GM19455 (cell line): ENCODE data around the gene DESI2.

Experiments used
- ATAC-seq: cut with Tn5 transposase; IDR thresholded peaks from one replicate; pipeline ENCODE4 v1.9.1; 2021; ENCODE audit not compliant: unreplicated experiment

The DESI2 gene

DNA sequence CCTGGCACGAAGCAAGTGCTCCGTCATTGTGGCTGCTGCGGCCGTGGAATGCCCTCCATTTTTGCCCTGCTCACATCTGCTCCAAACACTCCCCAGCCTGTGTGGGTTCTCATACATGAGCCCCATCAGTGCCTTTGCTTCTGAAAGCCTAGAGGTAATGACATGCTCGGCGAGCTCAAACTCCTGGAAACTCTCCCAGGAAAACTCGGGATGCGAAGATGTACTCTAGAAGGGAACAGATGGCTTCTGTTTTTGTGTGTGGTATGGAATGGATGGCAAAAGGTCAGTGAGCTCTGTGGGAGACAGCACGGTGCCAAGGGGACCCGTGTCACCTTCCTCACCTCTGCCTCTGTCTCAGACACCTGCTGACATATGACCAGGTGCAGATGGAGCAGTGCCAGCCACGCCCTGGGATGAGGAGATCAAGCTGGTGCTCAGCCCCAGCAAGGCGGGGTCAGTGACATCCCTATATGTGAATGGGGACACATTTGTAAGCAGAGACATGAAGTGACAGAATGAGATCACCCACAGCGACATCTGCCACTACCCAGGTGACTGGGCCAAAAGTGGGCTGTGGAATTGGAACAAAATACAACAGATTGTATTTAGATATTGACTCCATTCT lies 98.5 kb downstream of the DESI2 start:
- ATAC-seq = no peak

DNA sequence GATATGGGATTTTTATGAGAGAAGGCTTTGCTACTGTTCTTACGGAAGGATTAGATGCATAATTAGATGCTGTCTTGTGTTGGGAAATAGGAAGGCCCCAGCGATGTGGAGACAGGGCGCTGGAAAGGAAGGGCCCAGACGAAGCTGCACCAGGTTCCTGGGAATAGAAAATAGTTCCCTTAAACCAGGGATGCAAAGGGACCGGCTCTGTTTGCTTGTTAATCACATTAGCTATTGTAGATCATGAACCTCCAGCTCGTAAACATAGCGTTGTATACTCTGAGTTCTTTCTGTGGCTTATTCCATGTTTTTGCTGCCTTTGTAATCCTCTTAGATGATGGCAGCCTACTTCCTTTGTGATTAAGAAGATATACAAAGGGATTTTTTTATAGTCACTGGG lies 102.7 kb downstream of the DESI2 start:
- ATAC-seq = no peak

- ATAC-seq = no peak
These were observed 104.4 kb downstream of the DESI2 start for GRCh38 chr1:244757091-244757939.
